H1 (cell line): ENCODE results near the gene SLC37A3. TPM values are rescaled to one million over a fixed set of nuclear protein-coding genes. Genes with fewer than 3 reads are reported as not detected.
A peak's percentile ranks its signal among the peaks of the same experiment; 100 is the strongest.

ENCODE experiments used
- CTCF ChIA-PET: fragments of 300-600 bp; sonication (Branson Sonifier 250); formaldehyde crosslinking; loops from one replicate; lab custom pipeline; 2021; ENCODE audit not compliant: partially characterized antibody; lab: Charles Lee
- POLR2A ChIA-PET: fragments of 300-600 bp; sonication (Branson Sonifier 250); formaldehyde crosslinking; loops from one replicate; lab custom pipeline; 2021; ENCODE audit warnings: inconsistent platforms; ENCODE audit not compliant: partially characterized antibody; lab: Charles Lee
- DNase-seq, 2 experiments: peaks; one replicate each; pipeline versions ENCODE4 v3.0.0 to v3.0.0-alpha.2; 2010 to 2022; ENCODE audit warnings: low spot score in 2 of 2, low read depth in 1 of 2, mixed read lengths in 1 of 2
- FAIRE-seq: peaks from 2 replicates; lab custom pipeline; 2011; peaks lifted over from hg19 to GRCh38; lab: Jason Lieb, UNC
- H2AFZ ChIP-seq: 2 replicates; pipeline ENCODE4 v1.8.1; 2012; ENCODE audit warnings: low read length, inconsistent platforms
- H2AK5ac ChIP-seq: 2 replicates; pipeline ENCODE4 v1.6.1; 2013; ENCODE audit warnings: low read depth, low read length
- H2BK120ac ChIP-seq: replicated peaks from 2 replicates; pipeline ENCODE3; 2013; ENCODE audit warnings: low read depth, low read length, inconsistent platforms
- H2BK12ac ChIP-seq: 2 replicates; pipeline ENCODE4 v1.6.1; 2013; ENCODE audit warnings: low read depth, low read length
- H2BK15ac ChIP-seq: 2 replicates; pipeline ENCODE4 v1.6.1; 2013; ENCODE audit warnings: low read length
- H2BK20ac ChIP-seq: 2 replicates; pipeline ENCODE4 v1.6.1; 2013; ENCODE audit warnings: low read length
- H2BK5ac ChIP-seq: 2 replicates; pipeline ENCODE4 v1.6.1; 2013; ENCODE audit warnings: low read depth, low read length
- H3K14ac ChIP-seq: 2 replicates; pipeline ENCODE4 v1.6.1; 2013; ENCODE audit warnings: inconsistent platforms; ENCODE audit not compliant: insufficient read length
- H3K18ac ChIP-seq: 2 replicates; pipeline ENCODE4 v1.6.1; 2013; ENCODE audit warnings: low read length; ENCODE audit errors: extremely low read depth
- H3K23ac ChIP-seq: 2 replicates; pipeline ENCODE4 v1.6.1; 2013; ENCODE audit warnings: inconsistent platforms; ENCODE audit not compliant: insufficient read length
- H3K23me2 ChIP-seq: 2 replicates; pipeline ENCODE4 v1.6.1; 2013; ENCODE audit warnings: low read depth, low read length
- H3K27ac ChIP-seq: 2 replicates; pipeline ENCODE4 v1.6.1; 2011; ENCODE audit warnings: low read depth, low read length, inconsistent platforms
- H3K27me3 ChIP-seq, 4 experiments: replicated peaks in 1 of 4; 1 replicate in 1 of 4; 2 replicates in 3 of 4; pipeline versions ENCODE4 v1.6.1 to v1.8.1; 2011 to 2013; ENCODE audit warnings: low read length in 3 of 4, mild to moderate bottlenecking in 3 of 4, inconsistent platforms in 2 of 4, mixed read lengths in 2 of 4, moderate library complexity in 1 of 4; ENCODE audit not compliant: control insufficient read depth in 3 of 4, insufficient read depth in 3 of 4; ENCODE audit errors: extremely low read depth in 1 of 4
- H3K36me3 ChIP-seq, 4 experiments: 2 replicates each; pipeline versions ENCODE4 v1.6.1 to v1.8.1; 2011 to 2013; ENCODE audit warnings: mild to moderate bottlenecking in 4 of 4, low read length in 3 of 4, moderate library complexity in 2 of 4, control low read depth in 1 of 4, inconsistent platforms in 1 of 4; ENCODE audit not compliant: insufficient read depth in 4 of 4, control insufficient read depth in 2 of 4
- H3K4ac ChIP-seq: replicated peaks from 2 replicates; pipeline ENCODE3; 2013; ENCODE audit warnings: low read length, low read depth, mixed read lengths, inconsistent platforms; ENCODE audit not compliant: insufficient read length
- H3K4me1 ChIP-seq, 4 experiments: replicated peaks in 1 of 4; 1 replicate in 1 of 4; 2 replicates in 3 of 4; pipeline versions ENCODE4 v1.6.1 to v1.8.1; 2011 to 2013; ENCODE audit warnings: low read length in 3 of 4, inconsistent platforms in 2 of 4, mixed read lengths in 1 of 4; ENCODE audit not compliant: insufficient read depth in 4 of 4, control insufficient read depth in 3 of 4
- H3K4me2 ChIP-seq, 2 experiments: 2 replicates each; pipeline versions ENCODE4 v1.6.1 to v1.8.1; 2011 to 2013; ENCODE audit warnings: low read depth in 2 of 2, low read length in 2 of 2, control low read depth in 1 of 2, inconsistent platforms in 1 of 2, mild to moderate bottlenecking in 1 of 2; ENCODE audit not compliant: insufficient read depth in 1 of 2
- H3K4me3 ChIP-seq, 4 experiments: fragments of 200-600, 300-600 bp in 1 of 4; sonication (generic), shearing (Covaris generic), sonication (Bioruptor Twin) in 1 of 4; 2 replicates each; pipeline versions ENCODE4 v1.5.1 to v1.8.1; 2011 to 2016; ENCODE audit warnings: low read length in 4 of 4, low read depth in 3 of 4, control low read depth in 2 of 4, inconsistent platforms in 2 of 4, mild to moderate bottlenecking in 2 of 4, mixed read lengths in 1 of 4, moderate library complexity in 1 of 4; ENCODE audit not compliant: insufficient read depth in 2 of 4; ENCODE audit errors: extremely low read depth in 1 of 4
- H3K56ac ChIP-seq: replicated peaks from 2 replicates; pipeline ENCODE3; 2013; ENCODE audit warnings: low read depth, mild to moderate bottlenecking, mixed read lengths, low read length, inconsistent platforms; ENCODE audit not compliant: insufficient read length
- H3K79me1 ChIP-seq: 2 replicates; pipeline ENCODE4 v1.6.1; 2013; ENCODE audit warnings: low read depth, low read length, control low read depth
- H3K79me2 ChIP-seq, 2 experiments: 2 replicates each; pipeline versions ENCODE4 v1.6.1 to v1.8.1; 2012 to 2013; ENCODE audit warnings: low read length in 2 of 2, mild to moderate bottlenecking in 2 of 2, inconsistent platforms in 1 of 2; ENCODE audit not compliant: insufficient read depth in 2 of 2, control insufficient read depth in 1 of 2
- H3K9ac ChIP-seq, 4 experiments: replicated peaks in 1 of 4; 1 replicate in 1 of 4; 2 replicates in 3 of 4; pipeline versions ENCODE4 v1.6.1 to v1.8.1; 2011 to 2013; ENCODE audit warnings: low read depth in 3 of 4, low read length in 3 of 4, control low read depth in 2 of 4, mild to moderate bottlenecking in 2 of 4, moderate library complexity in 2 of 4, inconsistent platforms in 1 of 4; ENCODE audit errors: extremely low read depth in 1 of 4
- H3K9me3 ChIP-seq, 2 experiments: 2 replicates each; pipeline versions ENCODE4 v1.6.1 to v1.8.1; 2012 to 2013; ENCODE audit warnings: mild to moderate bottlenecking in 2 of 2, moderate library complexity in 2 of 2, control low read depth in 1 of 2, inconsistent platforms in 1 of 2, low read depth in 1 of 2, low read length in 1 of 2, mixed read lengths in 1 of 2; ENCODE audit not compliant: insufficient read depth in 2 of 2
- H4K20me1 ChIP-seq, 2 experiments: replicated peaks in 1 of 2; 2 replicates each; pipeline versions ENCODE3 to v1.8.1; 2011 to 2013; ENCODE audit warnings: inconsistent platforms in 2 of 2, low read length in 2 of 2, mild to moderate bottlenecking in 1 of 2; ENCODE audit not compliant: insufficient read depth in 2 of 2, control insufficient read depth in 1 of 2
- H4K5ac ChIP-seq: 2 replicates; pipeline ENCODE4 v1.6.1; 2013; ENCODE audit warnings: low read length, low read depth, mixed read lengths, inconsistent platforms; ENCODE audit not compliant: insufficient read length
- H4K8ac ChIP-seq: 2 replicates; pipeline ENCODE4 v1.8.0; 2013; ENCODE audit warnings: mild to moderate bottlenecking, moderate library complexity, low read length, inconsistent platforms; ENCODE audit not compliant: insufficient read depth; ENCODE audit errors: extremely low read depth
- H4K91ac ChIP-seq: replicated peaks from 2 replicates; pipeline ENCODE3; 2013; ENCODE audit warnings: low read length, mixed read lengths, inconsistent platforms; ENCODE audit not compliant: insufficient read length
- BCL11A ChIP-seq, 2 experiments: IDR thresholded peaks; one replicate each; pipeline ENCODE4 v1.6.1; 2011; ENCODE audit warnings: low read depth in 2 of 2, low read length in 2 of 2, mild to moderate bottlenecking in 2 of 2
- NRF1 ChIP-seq: IDR thresholded peaks from 2 replicates; pipeline ENCODE4 v1.6.1; 2011; ENCODE audit warnings: mild to moderate bottlenecking, low read depth, low read length, improper control_type of control experiment
- POLR2AphosphoS5 ChIP-seq: IDR thresholded peaks from 2 replicates; pipeline ENCODE4 v1.6.1; 2011; ENCODE audit warnings: low read depth, low read length
- WGBS, 2 experiments: shearing (Covaris generic) in 1 of 2; methylation state at CpG; one replicate each; pipeline versions ENCODE4 v1.1.6 to v1.1.7; 2013 to 2015; ENCODE audit warnings: low lambda C conversion rate in 2 of 2, mixed read lengths in 2 of 2, inconsistent platforms in 1 of 2, low coverage in 1 of 2, missing lambda C conversion rate in 1 of 2; ENCODE audit not compliant: insufficient replicate concordance in 2 of 2, insufficient coverage in 1 of 2, insufficient read length in 1 of 2; ENCODE audit errors: extremely low coverage in 1 of 2, missing lambda C conversion rate in 1 of 2; 5-methylcytosine and 5-hydroxymethylcytosine counted together
- polyA plus RNA-seq, 7 experiments: library from polyadenylated mRNA; depleted of rRNA in 3 of 7; stranded (reverse) in 5 of 7; unstranded in 2 of 7; fragments of >200 nt in 5 of 7; fragments of 200-250 nt in 2 of 7; gene quantifications; 1 replicate in 5 of 7; 2 replicates in 1 of 7; 4 replicates in 1 of 7; pipeline versions ENCODE4 v1.2.1 to v1.2.3, GENCODE V29; 2011 to 2013; ENCODE audit warnings: missing spikeins in 2 of 7, mixed read lengths in 2 of 7
- total RNA-seq: library from RNA; stranded (reverse); fragmentation: NEBNext Ultra II Directional; extraction: Animal tissue kit (Norgen Biotek cat#: 25700); gene quantifications from 2 replicates; pipeline ENCODE4 v1.2.1, GENCODE V29; 2021

The SLC37A3 gene
- total and polyA plus RNA-seq, 2 of the 8 experiments (the other 6 are each of a cell fraction or from before 2014, with no cell fraction given) = 58.2 to 71.0 TPM

- peaks cover 35 to 84% of the 10 kb centered on the region in 2 experiments for H3K79me2 ChIP-seq
- no peaks in the 10 kb centered on the region for H3K27me3 ChIP-seq
- H3K79me1 ChIP-seq = peaks cover 11% of the 10 kb centered on the region
- H2AK5ac ChIP-seq = no peak overlapping the region
- H4K20me1 ChIP-seq = peaks cover 8 to 15% of the 10 kb centered on the region in 2 experiments
- no peak overlapping the region for H3K9ac ChIP-seq
- no peak overlapping the region for H3K27ac ChIP-seq
- H4K91ac ChIP-seq = no peak overlapping the region
- whole genome bisulfite sequencing, 2 experiments = 92% methylated on average over 12 of the region's 12 CpGs; no CpG with 5 or more reads in 1 of the 2 experiments
- no peak overlapping the region for H3K23ac ChIP-seq
- peak overlapping the region; percentile 62; the same call in 1 of the 2 replicates for H4K8ac ChIP-seq
- H3K36me3 ChIP-seq = no peaks in the 10 kb centered on the region
- no peak overlapping the region for H3K56ac ChIP-seq
- H3K14ac ChIP-seq = no peak overlapping the region
- no peaks in the 10 kb centered on the region for H3K9me3 ChIP-seq
- H4K5ac ChIP-seq = no peak overlapping the region
- H3K4me2 ChIP-seq = no peak overlapping the region
- FAIRE-seq (no peak), DNase-seq (no peak)
- no peak overlapping the region for H2BK5ac ChIP-seq
- no peak overlapping the region for H3K18ac ChIP-seq
- H2BK12ac ChIP-seq = no peak overlapping the region
- no peak for TF ChIP-seq BCL11A (IDR thresholded peaks at IDR 0.05; ENCODE audit: low read depth in 2 of 2, low read length in 2 of 2)
- TF ChIP-seq NRF1 = no peak
- TF ChIP-seq POLR2AphosphoS5 = no peak
- H3K4me1 ChIP-seq = peaks cover 4 to 13% (median 11%) of the 10 kb centered on the region in 4 experiments
- ChIA-PET POLR2A (interaction anchor here (0.9 kb wide), 1 partner anchor 173 kb away, joined by 3 read pairs; no protein-coding TSS in a partner anchor), CTCF (interaction anchor here (0.6 to 1.0 kb wide), 2 partner anchors 10 to 31 kb away, joined by 3 read pairs; no protein-coding TSS in a partner anchor)
- H2AFZ ChIP-seq = no peak overlapping the region
- H2BK20ac ChIP-seq = no peak overlapping the region
- H3K4ac ChIP-seq = no peak overlapping the region
- H2BK15ac ChIP-seq = no peak overlapping the region
- H3K4me3 ChIP-seq = no peak overlapping the region
- H3K23me2 ChIP-seq = peaks cover 6% of the 10 kb centered on the region; the same call in 1 of the 2 replicates
- no peak overlapping the region for H2BK120ac ChIP-seq
Measured at GRCh38 chr7:140393756-140394306, 4.5 kb downstream of the SLC37A3 start.
